ENCODE data around the gene PHF21B. TPM values are rescaled to one million over a fixed set of nuclear protein-coding genes. Genes with fewer than 3 reads are reported as not detected.

The PHF21B gene
- total and polyA plus RNA-seq, 2 donors (not counting 3 experiments of a cell fraction or from before 2014, with no cell fraction given): not detected

- TF ChIP-seq MYC (IDR thresholded peaks at IDR 0.05; ENCODE audit: low read depth, low read length) (no peak), EZH2 (IDR thresholded peaks at IDR 0.05; ENCODE audit: borderline replicate concordance, low read depth, low read length, severe bottlenecking) (no peak), GATA2 (IDR thresholded peaks at IDR 0.05; ENCODE audit: insufficient read depth, insufficient read length, low read depth, low read length) (no peak), FOS (IDR thresholded peaks at IDR 0.05; ENCODE audit: borderline replicate concordance, insufficient read depth, low read length) (no peak), POLR2AphosphoS5 (IDR thresholded peaks at IDR 0.05; ENCODE audit: insufficient read depth, low read depth, low read length) (no peak), CTCF (IDR thresholded peaks at IDR 0.05; ENCODE audit: extremely low read depth in 1 of 2, insufficient read depth in 1 of 2, low read depth in 1 of 2, low read length in 2 of 2) (no peak), JUN (IDR thresholded peaks at IDR 0.05; ENCODE audit: borderline replicate concordance, insufficient read depth, insufficient read length, low read depth) (no peak), POLR2A (IDR thresholded peaks at IDR 0.05; ENCODE audit: low read depth, low read length) (no peak)
- TF ChIP-seq, protein P1, sequence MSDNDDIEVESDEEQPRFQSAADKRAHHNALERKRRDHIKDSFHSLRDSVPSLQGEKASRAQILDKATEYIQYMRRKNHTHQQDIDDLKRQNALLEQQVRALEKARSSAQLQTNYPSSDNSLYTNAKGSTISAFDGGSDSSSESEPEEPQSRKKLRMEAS (IDR thresholded peaks at IDR 0.05; ENCODE audit: insufficient read depth, insufficient read length): no peak
Observed at GRCh38 chr22:44915441-44915840, 94.4 kb downstream of the PHF21B start.

More at GRCh38 chr22:44915441-44915840, 94.4 kb downstream of the PHF21B start:
- Histone ChIP-seq H3K9me1 (replicated peaks; ENCODE audit: control insufficient read depth, extremely low read depth, insufficient read depth, low read length) (no peaks in the 10 kb centered on the region), H3K27ac (ENCODE audit: insufficient read depth, low read depth, low read length) (no peak overlapping the region), H3K36me3 (ENCODE audit: control insufficient read depth in 2 of 2, extremely low read depth in 1 of 2, insufficient read depth in 2 of 2, low read length in 2 of 2) (no peaks in the 10 kb centered on the region), H3K27me3 (ENCODE audit: control insufficient read depth in 2 of 2, insufficient read depth in 2 of 2, low read length in 2 of 2) (no peaks in the 10 kb centered on the region), H4K20me1 (replicated peaks; ENCODE audit: control insufficient read depth, extremely low read depth, insufficient read depth, low read length) (no peaks in the 10 kb centered on the region), H3K79me2 (ENCODE audit: control insufficient read depth, insufficient read depth, low read length) (no peaks in the 10 kb centered on the region), H3K4me1 (ENCODE audit: control insufficient read depth, extremely low read depth, insufficient read depth, low read length) (no peaks in the 10 kb centered on the region), H3K4me3 (replicated peaks in 1 of 3; ENCODE audit: insufficient read depth in 1 of 3, low read depth in 1 of 3, low read length in 3 of 3) (no peak overlapping the region), H3K9ac (replicated peaks; ENCODE audit: extremely low read depth, insufficient read depth, low read length) (no peak overlapping the region), H2AFZ (ENCODE audit: low read depth, low read length) (no peak overlapping the region), H3K9me3 (replicated peaks; ENCODE audit: control insufficient read depth, insufficient read depth, low read length) (no peaks in the 10 kb centered on the region), H3K4me2 (ENCODE audit: insufficient read depth, low read length) (no peak overlapping the region)
- FAIRE-seq (no peak), DNase-seq (ENCODE audit: low read depth, low spot score) (no peak)
- CTCF ChIA-PET: no interaction called here
- BruUV-seq (replicated peaks): no TSS peak
- dilution Hi-C loops (cut with MboI; ENCODE audit: extremely low pct_ligation_motif_present, low sequenced_read_pairs) (no loop called here), intact Hi-C loops (cut with micrococcal nuclease) (no loop called here)
- POLR2A ChIA-PET: no interaction called here
